GM12892 (cell line): Measurements from ENCODE around the gene SHH.
"Not testable (repeated sequence)": the region's sequence is repeated elsewhere in the genome, so short reads cannot be mapped to it uniquely, and the experiment has no call there.

Experiments
- POLR2A ChIP-seq: IDR thresholded peaks from 2 replicates; pipeline ENCODE4 v1.6.1; 2011; ENCODE audit warnings: low read depth, low read length, control low read depth
- POLR2AphosphoS5 ChIP-seq: IDR thresholded peaks from 2 replicates; pipeline ENCODE4 v1.6.1; 2011; ENCODE audit warnings: low read depth, low read length, control low read depth
- TAF1 ChIP-seq: IDR thresholded peaks from 2 replicates; pipeline ENCODE4 v1.6.1; 2011; ENCODE audit warnings: low read depth, mild to moderate bottlenecking, control low read depth, low read length, borderline replicate concordance

DNA sequence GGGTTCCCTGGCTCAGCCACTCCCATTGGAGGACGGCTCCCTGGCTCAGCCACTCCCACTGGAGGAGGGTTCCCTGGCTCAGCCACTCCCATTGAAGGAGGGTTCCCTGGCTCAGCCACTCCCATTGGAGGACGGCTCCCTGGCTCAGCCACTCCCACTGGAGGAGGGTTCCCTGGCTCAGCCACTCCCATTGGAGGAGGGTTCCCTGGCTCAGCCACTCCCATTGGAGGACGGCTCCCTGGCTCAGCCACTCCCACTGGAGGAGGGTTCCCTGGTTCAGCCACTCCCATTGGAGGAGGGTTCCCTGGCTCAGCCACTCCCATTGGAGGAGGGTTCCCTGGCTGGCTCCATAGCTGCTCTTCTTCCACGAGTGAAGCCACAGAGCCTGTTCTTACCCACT is 5.3 kb upstream of the SHH start:
- TF ChIP-seq POLR2A, POLR2AphosphoS5, TAF1: not testable (repeated sequence)
